ENCODE data around the gene CPN2.

Gene CPN2

GRCh38 chr3:194337965-194338753, 13.0 kb downstream of the CPN2 start:
- no peak for FAIRE-seq
- TF ChIP-seq SPI1 (IDR thresholded peaks at IDR 0.05; ENCODE audit: low read depth, low read length): no peak
- no peak for TF ChIP-seq TAF1 (IDR thresholded peaks at IDR 0.05; ENCODE audit: low read depth, low read length)
- no peak for TF ChIP-seq POLR2A (IDR thresholded peaks at IDR 0.05; ENCODE audit: low read depth, low read length)
- no peak for TF ChIP-seq PAX5 (IDR thresholded peaks at IDR 0.05; ENCODE audit: insufficient read depth, low read length, severe bottlenecking)
- TF ChIP-seq POU2F2 (IDR thresholded peaks at IDR 0.05; ENCODE audit: low read depth, low read length): no peak
- no peak for TF ChIP-seq POLR2AphosphoS5 (IDR thresholded peaks at IDR 0.05; ENCODE audit: low read depth, low read length)

GRCh38 chr3:194336601-194337355, 14.3 kb downstream of the CPN2 start:
- no peak for DNase-seq (ENCODE audit: insufficient read length, low spot score)
- no peak for FAIRE-seq
- TF ChIP-seq TAF1 (IDR thresholded peaks at IDR 0.05; ENCODE audit: low read depth, low read length) (no peak), POLR2AphosphoS5 (IDR thresholded peaks at IDR 0.05; ENCODE audit: low read depth, low read length) (no peak), POLR2A (IDR thresholded peaks at IDR 0.05; ENCODE audit: low read depth, low read length) (no peak), PAX5 (IDR thresholded peaks at IDR 0.05; ENCODE audit: insufficient read depth, low read length, severe bottlenecking) (no peak), POU2F2 (IDR thresholded peaks at IDR 0.05; ENCODE audit: low read depth, low read length) (no peak), SPI1 (IDR thresholded peaks at IDR 0.05; ENCODE audit: low read depth, low read length) (no peak)

More at GRCh38 chr3:194337965-194338753, 13.0 kb downstream of the CPN2 start:
- no peak for DNase-seq (ENCODE audit: insufficient read length, low spot score)

DNA sequence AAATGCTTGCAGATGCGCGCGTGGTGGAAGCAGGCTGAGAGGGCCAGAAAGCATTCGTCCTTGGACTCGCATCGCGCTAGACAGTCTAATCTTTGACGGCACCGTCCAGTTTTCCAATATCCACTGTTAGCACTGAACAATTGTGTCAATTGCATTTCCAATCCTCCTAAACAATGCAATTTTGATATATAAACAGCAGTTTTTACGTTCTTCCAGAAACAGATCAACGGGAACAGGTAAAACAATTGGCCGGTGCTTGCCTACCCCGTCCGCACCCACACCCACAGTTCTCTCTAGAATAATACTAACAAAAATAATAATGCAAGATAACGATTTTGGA, 17.2 kb downstream of the CPN2 start:
- peak; percentile 84 for FAIRE-seq
- no peak for DNase-seq (ENCODE audit: insufficient read length, low spot score)
- no peak for TF ChIP-seq TAF1 (IDR thresholded peaks at IDR 0.05; ENCODE audit: low read depth, low read length)
- no peak for TF ChIP-seq POLR2A (IDR thresholded peaks at IDR 0.05; ENCODE audit: low read depth, low read length)
- TF ChIP-seq POLR2AphosphoS5 (IDR thresholded peaks at IDR 0.05; ENCODE audit: low read depth, low read length): no peak
- no peak for TF ChIP-seq SPI1 (IDR thresholded peaks at IDR 0.05; ENCODE audit: low read depth, low read length)
- TF ChIP-seq PAX5 (IDR thresholded peaks at IDR 0.05; ENCODE audit: insufficient read depth, low read length, severe bottlenecking): no peak
- TF ChIP-seq POU2F2 (IDR thresholded peaks at IDR 0.05; ENCODE audit: low read depth, low read length): no peak

GRCh38 chr3:194333212-194333980, 17.7 kb downstream of the CPN2 start:
- DNase-seq (ENCODE audit: insufficient read length, low spot score): peak; percentile 88
- no peak for TF ChIP-seq PAX5 (IDR thresholded peaks at IDR 0.05; ENCODE audit: insufficient read depth, low read length, severe bottlenecking)
- TF ChIP-seq POLR2AphosphoS5 (IDR thresholded peaks at IDR 0.05; ENCODE audit: low read depth, low read length): no peak
- TF ChIP-seq SPI1 (IDR thresholded peaks at IDR 0.05; ENCODE audit: low read depth, low read length): no peak
- TF ChIP-seq POLR2A (IDR thresholded peaks at IDR 0.05; ENCODE audit: low read depth, low read length): no peak
- TF ChIP-seq POU2F2 (IDR thresholded peaks at IDR 0.05; ENCODE audit: low read depth, low read length): no peak
- TF ChIP-seq TAF1 (IDR thresholded peaks at IDR 0.05; ENCODE audit: low read depth, low read length): no peak
- no peak for FAIRE-seq

DNA sequence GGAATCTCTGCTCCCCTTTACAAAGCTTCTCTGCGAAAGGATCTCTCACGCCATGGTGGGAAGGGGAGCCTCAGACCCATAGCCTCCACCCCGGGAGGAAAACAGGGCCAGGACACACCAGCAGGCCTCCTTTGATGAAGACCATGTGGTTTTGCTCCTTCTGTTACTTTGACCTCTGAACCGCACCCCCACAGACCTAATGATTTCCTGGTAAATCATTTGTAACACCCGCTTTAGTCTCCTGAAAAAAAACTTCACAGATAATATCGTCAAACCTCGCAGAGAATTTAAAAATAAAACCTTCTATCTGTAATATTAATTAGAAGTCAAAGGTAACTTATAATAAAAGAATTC, 18.3 kb downstream of the CPN2 start:
- DNase-seq (ENCODE audit: insufficient read length, low spot score) (no peak), FAIRE-seq (no peak)
- TF ChIP-seq SPI1 (IDR thresholded peaks at IDR 0.05; ENCODE audit: low read depth, low read length) (no peak), TAF1 (IDR thresholded peaks at IDR 0.05; ENCODE audit: low read depth, low read length) (no peak), POLR2AphosphoS5 (IDR thresholded peaks at IDR 0.05; ENCODE audit: low read depth, low read length) (no peak), POU2F2 (IDR thresholded peaks at IDR 0.05; ENCODE audit: low read depth, low read length) (no peak), PAX5 (IDR thresholded peaks at IDR 0.05; ENCODE audit: insufficient read depth, low read length, severe bottlenecking) (no peak), POLR2A (IDR thresholded peaks at IDR 0.05; ENCODE audit: low read depth, low read length) (no peak)

DNA sequence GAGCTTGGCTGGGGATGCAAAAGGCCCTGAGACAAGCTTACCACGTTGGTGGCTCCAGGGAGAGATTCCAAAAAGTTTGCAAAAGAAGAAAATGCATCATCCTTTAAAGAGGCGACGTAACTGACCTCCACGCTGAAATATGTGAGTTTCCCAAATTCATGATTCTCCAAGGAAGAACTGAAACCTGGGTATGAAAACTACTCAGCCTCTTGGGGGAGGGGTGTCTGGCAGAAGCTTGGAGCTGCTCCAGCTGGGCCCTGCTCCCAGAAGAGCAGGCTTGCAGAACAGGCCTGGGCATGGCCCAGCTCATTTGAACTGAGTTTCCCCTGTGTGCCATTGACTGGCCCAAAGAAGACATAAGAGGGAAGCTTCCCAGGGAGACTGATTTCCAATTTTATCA, 20.5 kb downstream of the CPN2 start:
- DNase-seq (ENCODE audit: insufficient read length, low spot score) (no peak), FAIRE-seq (no peak)
- TF ChIP-seq TAF1 (IDR thresholded peaks at IDR 0.05; ENCODE audit: low read depth, low read length) (no peak), POLR2A (IDR thresholded peaks at IDR 0.05; ENCODE audit: low read depth, low read length) (no peak)

- DNase-seq (ENCODE audit: insufficient read length, low spot score) (no peak), FAIRE-seq (no peak)
These were observed 21.0 kb downstream of the CPN2 start for GRCh38 chr3:194330160-194330559.

DNA sequence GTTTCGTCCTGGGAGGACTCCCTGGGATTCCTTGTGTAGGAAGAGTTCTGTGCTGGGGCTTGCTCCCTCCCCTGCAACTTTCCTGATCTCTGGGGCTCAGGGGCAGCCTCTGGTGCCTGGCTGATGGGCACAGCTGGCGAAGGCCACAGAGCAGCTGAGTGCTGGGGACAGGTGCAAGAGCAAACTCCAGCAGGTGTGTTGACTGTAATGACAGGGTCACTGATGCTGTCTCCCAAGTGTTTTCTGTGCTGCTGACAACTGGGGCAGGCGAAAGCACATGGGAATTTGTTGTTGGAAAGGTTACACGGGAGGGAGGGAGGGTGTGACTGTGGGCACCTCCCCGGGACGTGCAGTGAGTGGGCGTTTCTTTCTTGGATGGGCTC, 21.6 kb downstream of the CPN2 start:
- TF ChIP-seq POLR2A (IDR thresholded peaks at IDR 0.05; ENCODE audit: low read depth, low read length) (no peak), POLR2AphosphoS5 (IDR thresholded peaks at IDR 0.05; ENCODE audit: low read depth, low read length) (no peak), TAF1 (IDR thresholded peaks at IDR 0.05; ENCODE audit: low read depth, low read length) (no peak), PAX5 (IDR thresholded peaks at IDR 0.05; ENCODE audit: insufficient read depth, low read length, severe bottlenecking) (no peak), SPI1 (IDR thresholded peaks at IDR 0.05; ENCODE audit: low read depth, low read length) (no peak), POU2F2 (IDR thresholded peaks at IDR 0.05; ENCODE audit: low read depth, low read length) (no peak)
- DNase-seq (ENCODE audit: insufficient read length, low spot score) (no peak), FAIRE-seq (no peak)

More at GRCh38 chr3:194330160-194330559, 21.0 kb downstream of the CPN2 start:
- no peak for TF ChIP-seq POU2F2 (IDR thresholded peaks at IDR 0.05; ENCODE audit: low read depth, low read length)
- TF ChIP-seq POLR2A (IDR thresholded peaks at IDR 0.05; ENCODE audit: low read depth, low read length): no peak
- no peak for TF ChIP-seq SPI1 (IDR thresholded peaks at IDR 0.05; ENCODE audit: low read depth, low read length)
- no peak for TF ChIP-seq PAX5 (IDR thresholded peaks at IDR 0.05; ENCODE audit: insufficient read depth, low read length, severe bottlenecking)
- no peak for TF ChIP-seq POLR2AphosphoS5 (IDR thresholded peaks at IDR 0.05; ENCODE audit: low read depth, low read length)
- no peak for TF ChIP-seq TAF1 (IDR thresholded peaks at IDR 0.05; ENCODE audit: low read depth, low read length)
